Mucosa of rectum (tissue), 2 donors: Measurements from ENCODE around the gene CFAP100.

Experiments
- H3K27ac ChIP-seq, 2 donors: one replicate each; pipeline ENCODE4 v1.7.0; 2013; ENCODE audit warnings: inconsistent platforms in 2 of 2, low read depth in 2 of 2, low read length in 2 of 2
- H3K27me3 ChIP-seq, 2 donors: one replicate each; pipeline ENCODE4 v1.7.0; 2013; ENCODE audit warnings: low read length in 2 of 2; ENCODE audit not compliant: control insufficient read depth in 2 of 2, insufficient read depth in 2 of 2
- H3K36me3 ChIP-seq, 2 donors: one replicate each; pipeline ENCODE4 v1.7.0; 2013; ENCODE audit warnings: low read length in 2 of 2; ENCODE audit not compliant: control insufficient read depth in 2 of 2, insufficient read depth in 2 of 2
- H3K4me1 ChIP-seq, 2 donors: one replicate each; pipeline ENCODE4 v1.7.0; 2013; ENCODE audit warnings: low read length in 2 of 2, mild to moderate bottlenecking in 1 of 2; ENCODE audit not compliant: control insufficient read depth in 2 of 2, insufficient read depth in 2 of 2
- H3K4me3 ChIP-seq, 2 donors: one replicate each; pipeline ENCODE4 v1.7.0; 2013; ENCODE audit warnings: low read length in 2 of 2
- H3K9ac ChIP-seq, 2 donors: one replicate each; pipeline ENCODE4 v1.7.0; 2013; ENCODE audit warnings: low read length in 2 of 2, low read depth in 1 of 2, mild to moderate bottlenecking in 1 of 2
- H3K9me3 ChIP-seq, 2 donors: one replicate each; pipeline ENCODE4 v1.7.0; 2013; ENCODE audit warnings: low read length in 2 of 2; ENCODE audit not compliant: control insufficient read depth in 2 of 2
- donor health status: healthy.
- donor health status: Normal muscosa, but diverticular disease.

CFAP100 gene

DNA sequence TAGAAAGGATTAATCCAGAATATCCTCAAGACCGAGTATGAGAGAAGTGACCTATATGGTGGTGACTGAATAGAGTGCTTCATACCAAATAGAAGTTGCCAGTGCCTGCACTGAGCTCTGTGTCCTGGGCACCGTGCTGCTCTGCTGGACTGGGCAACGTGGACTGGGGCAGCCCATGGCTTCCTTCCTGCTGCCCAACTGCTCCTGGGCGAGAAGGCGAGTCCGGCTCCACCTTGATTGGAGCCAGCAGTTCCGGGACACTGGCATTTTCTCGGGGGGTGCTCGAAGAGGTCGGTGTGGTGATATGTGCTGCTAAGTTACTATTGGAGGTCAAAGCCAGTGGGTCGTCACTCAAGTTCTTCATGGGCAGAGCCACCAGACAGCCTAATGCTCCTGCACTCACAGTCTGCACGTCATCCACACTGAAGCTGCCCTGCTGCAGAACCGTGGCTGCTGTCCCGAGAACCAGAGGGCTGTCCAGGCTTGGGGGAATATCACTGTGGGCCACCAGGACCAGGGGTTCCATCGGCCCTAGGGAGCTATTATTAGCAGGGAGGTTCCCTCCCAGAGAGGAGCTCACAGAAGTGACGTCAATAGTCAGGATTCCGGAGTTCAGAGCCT, 66.9 kb downstream of the CFAP100 start:
- Histone ChIP-seq H3K27ac (no peak overlapping the region), H3K9me3 (no peaks in the 10 kb centered on the region), H3K4me3 (no peak overlapping the region), H3K4me1 (no peaks in the 10 kb centered on the region), H3K27me3 (no peaks in the 10 kb centered on the region), H3K9ac (no peak overlapping the region), H3K36me3 (peaks cover 75 to 83% of the 10 kb centered on the region in 2 donors)

DNA sequence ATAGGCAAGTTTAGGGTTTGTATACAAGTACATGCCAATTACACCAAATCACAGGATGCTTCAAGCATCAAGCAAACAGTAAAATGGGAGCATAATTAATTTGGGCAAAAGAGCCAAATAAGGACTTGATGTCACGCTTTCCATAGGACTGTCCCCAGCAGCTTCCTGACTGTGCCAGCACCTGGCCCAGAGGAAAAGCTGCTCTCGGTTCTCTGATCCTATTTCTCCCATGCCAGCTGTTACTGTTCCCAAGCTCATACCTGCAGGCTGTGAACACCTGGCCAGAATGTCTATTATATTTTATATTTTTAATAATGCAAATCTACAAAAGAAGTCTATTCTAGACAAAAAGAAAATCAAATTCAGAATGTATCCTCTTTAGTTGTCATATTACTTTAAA, 68.8 kb downstream of the CFAP100 start:
- Histone ChIP-seq H3K9ac (no peak overlapping the region), H3K27ac (no peak overlapping the region), H3K27me3 (no peaks in the 10 kb centered on the region), H3K9me3 (no peaks in the 10 kb centered on the region), H3K36me3 (peaks cover 80 to 91% of the 10 kb centered on the region in 2 donors), H3K4me1 (no peaks in the 10 kb centered on the region), H3K4me3 (no peak overlapping the region)

DNA sequence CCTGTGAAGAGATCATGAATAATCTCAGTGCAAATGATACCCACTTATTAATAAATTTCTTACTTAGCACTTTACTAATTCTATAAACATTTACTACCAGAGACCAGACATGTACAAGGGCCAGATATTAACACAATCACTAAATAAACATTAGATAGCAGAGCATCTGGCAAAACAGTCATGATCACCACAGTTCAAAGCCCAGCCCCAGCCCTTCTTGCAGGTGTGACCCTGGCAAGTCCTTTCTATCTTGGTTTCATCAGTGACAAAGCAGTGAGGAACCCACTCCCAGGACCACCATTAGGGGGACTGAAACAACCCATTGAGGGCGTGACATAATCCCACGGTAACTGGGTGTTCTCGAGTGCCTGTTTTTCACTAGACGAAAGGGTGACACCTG, 69.4 kb downstream of the CFAP100 start:
- no peak overlapping the region for H3K9ac ChIP-seq
- no peaks in the 10 kb centered on the region for H3K9me3 ChIP-seq
- H3K27ac ChIP-seq, result no peak overlapping the region
- H3K4me1 ChIP-seq, result no peaks in the 10 kb centered on the region
- H3K4me3 ChIP-seq, result no peak overlapping the region
- H3K27me3 ChIP-seq, result no peaks in the 10 kb centered on the region
- peaks cover 81 to 92% of the 10 kb centered on the region in 2 donors for H3K36me3 ChIP-seq

DNA sequence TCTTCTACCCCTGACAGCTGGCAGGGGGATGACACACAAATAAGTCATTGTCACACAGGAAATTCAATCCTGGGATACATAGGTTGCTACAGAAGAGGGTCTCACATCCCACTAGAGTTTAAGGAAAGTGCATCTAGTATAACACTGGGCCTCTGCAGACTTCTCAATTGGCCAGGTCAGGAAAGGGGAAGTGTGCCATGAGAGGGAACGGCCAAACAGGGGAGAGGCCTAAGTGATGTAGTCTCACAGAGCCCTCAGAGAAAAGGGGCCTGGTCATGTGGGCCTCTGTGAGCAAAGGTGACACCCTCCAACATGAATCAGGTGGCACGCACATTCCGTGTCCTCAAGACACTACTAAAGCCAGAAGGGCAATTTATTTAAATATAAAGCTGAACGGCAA, 69.8 kb downstream of the CFAP100 start:
- H3K9ac ChIP-seq, result no peak overlapping the region
- no peaks in the 10 kb centered on the region for H3K4me1 ChIP-seq
- H3K27me3 ChIP-seq, result no peaks in the 10 kb centered on the region
- H3K36me3 ChIP-seq, result peaks cover 81 to 92% of the 10 kb centered on the region in 2 donors
- no peak overlapping the region for H3K4me3 ChIP-seq
- no peaks in the 10 kb centered on the region for H3K9me3 ChIP-seq
- no peak overlapping the region for H3K27ac ChIP-seq

DNA sequence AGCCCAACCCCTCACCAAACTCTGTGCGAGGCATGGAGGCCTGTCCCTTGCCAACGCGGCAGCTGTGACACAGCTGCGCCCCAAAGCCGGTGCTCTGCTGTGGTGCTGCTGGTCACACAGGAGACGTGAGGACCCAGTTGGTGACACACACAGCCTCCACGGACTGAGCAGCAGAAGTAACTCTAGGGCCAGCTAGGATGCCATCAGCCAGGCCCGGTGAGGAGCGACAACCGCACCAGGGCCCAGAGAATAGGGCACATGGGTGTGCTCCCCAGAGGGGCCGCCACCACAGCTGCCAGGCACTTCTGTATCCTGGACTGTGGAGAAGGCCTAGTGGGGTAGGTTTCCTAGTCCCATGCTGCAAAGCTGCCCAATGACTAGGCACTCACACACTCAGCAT, 70.3 kb downstream of the CFAP100 start:
- no peak overlapping the region for H3K9ac ChIP-seq
- H3K27ac ChIP-seq, result no peak overlapping the region
- H3K9me3 ChIP-seq, result no peaks in the 10 kb centered on the region
- no peak overlapping the region for H3K4me3 ChIP-seq
- peaks cover 81 to 93% of the 10 kb centered on the region in 2 donors for H3K36me3 ChIP-seq
- H3K27me3 ChIP-seq, result no peaks in the 10 kb centered on the region
- no peaks in the 10 kb centered on the region for H3K4me1 ChIP-seq

DNA sequence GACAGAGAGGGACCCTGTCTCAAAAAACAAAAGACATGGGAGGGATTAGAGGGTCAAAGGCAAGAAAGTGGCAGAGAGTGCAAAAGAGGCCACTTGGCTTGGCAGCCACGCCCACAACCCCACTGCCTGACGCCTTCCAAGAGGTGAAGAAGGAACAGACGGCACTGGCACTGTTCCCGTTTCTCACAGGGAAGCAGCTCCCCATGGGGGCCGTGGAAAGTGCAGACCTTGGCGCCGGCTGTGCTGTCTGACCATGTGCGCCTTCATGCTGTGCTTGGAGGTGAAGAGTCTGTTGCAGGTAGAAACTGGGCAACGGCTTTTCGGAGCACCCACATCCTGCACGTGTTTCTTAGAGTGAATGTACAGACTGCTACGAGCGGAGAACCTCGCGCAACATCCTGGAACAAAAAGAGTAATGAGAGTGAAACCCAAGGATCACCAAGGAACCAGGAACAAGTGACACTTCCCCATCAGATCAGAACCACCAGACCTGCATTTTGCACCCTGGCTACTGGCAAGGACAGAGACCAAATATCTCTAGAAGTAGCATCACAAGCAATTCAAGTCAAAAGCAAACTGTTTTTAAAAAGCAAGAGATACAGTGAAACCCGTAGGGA, 71.3 kb downstream of the CFAP100 start:
- Histone ChIP-seq H3K9ac (no peak overlapping the region), H3K9me3 (no peaks in the 10 kb centered on the region), H3K36me3 (peaks cover 83 to 95% of the 10 kb centered on the region in 2 donors), H3K4me3 (no peak overlapping the region), H3K4me1 (no peaks in the 10 kb centered on the region), H3K27ac (no peak overlapping the region), H3K27me3 (no peaks in the 10 kb centered on the region)

DNA sequence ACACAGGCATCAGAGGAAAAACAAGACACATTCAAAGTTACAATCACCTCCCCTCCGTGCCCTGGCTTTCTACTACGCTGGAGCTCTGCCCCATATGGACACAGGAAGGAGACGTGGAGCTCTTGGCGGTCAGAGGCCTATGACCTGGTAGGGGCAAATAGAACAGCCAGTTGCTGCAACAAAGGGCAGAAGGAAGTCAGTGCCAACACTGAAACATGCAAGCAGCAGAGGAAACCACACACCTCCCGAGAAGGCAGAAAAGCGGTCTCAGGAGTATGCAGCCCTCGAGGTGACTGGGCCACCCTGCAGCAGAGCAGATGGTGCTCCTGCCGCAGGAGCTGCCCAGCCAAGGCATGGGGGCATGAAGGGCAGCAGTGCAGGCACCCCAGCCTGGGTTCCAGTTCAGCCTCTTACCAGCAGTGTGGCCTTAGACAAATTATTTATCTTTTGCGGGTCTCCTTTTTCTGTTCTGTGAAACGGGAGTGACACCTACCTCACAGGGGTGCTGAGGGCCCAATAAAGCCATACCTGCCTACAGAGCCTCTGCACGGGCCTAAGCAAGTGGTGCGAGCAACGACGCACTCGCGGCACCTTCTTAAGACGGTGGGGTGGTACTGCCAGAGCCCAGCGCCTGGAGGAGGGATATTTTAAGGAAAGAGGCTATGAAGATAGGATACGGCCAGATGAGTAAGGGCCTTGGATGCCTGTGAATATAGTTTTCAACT, 72.3 kb downstream of the CFAP100 start:
- Histone ChIP-seq H3K9ac (no peak overlapping the region), H3K4me3 (no peak overlapping the region), H3K27ac (no peak overlapping the region), H3K27me3 (no peaks in the 10 kb centered on the region), H3K4me1 (peaks cover 2 to 3% of the 10 kb centered on the region in 2 donors), H3K9me3 (no peaks in the 10 kb centered on the region), H3K36me3 (peaks cover 76 to 94% of the 10 kb centered on the region in 2 donors)

DNA sequence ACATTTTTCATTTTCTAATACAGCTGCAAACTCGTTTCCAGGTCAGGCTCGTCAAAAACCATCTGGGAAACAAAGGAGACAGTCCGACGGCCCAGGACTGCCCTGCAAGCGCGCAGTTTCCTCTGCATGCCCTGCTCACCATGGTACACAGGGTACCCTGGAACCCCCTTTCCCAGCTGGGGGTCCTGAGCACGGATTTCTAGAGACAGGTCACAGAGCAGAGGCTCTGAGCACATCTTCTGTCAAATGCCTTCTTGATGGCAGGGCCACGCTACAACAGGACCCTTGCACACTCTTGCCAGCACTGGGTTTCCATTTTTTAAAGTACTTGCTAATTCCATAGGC, 72.9 kb downstream of the CFAP100 start:
- Histone ChIP-seq H3K4me3 (no peak overlapping the region), H3K27me3 (no peaks in the 10 kb centered on the region), H3K27ac (no peak overlapping the region), H3K9me3 (no peaks in the 10 kb centered on the region), H3K4me1 (peaks cover 7 to 9% of the 10 kb centered on the region in 2 donors), H3K36me3 (peaks cover 71 to 89% of the 10 kb centered on the region in 2 donors), H3K9ac (no peak overlapping the region)

DNA sequence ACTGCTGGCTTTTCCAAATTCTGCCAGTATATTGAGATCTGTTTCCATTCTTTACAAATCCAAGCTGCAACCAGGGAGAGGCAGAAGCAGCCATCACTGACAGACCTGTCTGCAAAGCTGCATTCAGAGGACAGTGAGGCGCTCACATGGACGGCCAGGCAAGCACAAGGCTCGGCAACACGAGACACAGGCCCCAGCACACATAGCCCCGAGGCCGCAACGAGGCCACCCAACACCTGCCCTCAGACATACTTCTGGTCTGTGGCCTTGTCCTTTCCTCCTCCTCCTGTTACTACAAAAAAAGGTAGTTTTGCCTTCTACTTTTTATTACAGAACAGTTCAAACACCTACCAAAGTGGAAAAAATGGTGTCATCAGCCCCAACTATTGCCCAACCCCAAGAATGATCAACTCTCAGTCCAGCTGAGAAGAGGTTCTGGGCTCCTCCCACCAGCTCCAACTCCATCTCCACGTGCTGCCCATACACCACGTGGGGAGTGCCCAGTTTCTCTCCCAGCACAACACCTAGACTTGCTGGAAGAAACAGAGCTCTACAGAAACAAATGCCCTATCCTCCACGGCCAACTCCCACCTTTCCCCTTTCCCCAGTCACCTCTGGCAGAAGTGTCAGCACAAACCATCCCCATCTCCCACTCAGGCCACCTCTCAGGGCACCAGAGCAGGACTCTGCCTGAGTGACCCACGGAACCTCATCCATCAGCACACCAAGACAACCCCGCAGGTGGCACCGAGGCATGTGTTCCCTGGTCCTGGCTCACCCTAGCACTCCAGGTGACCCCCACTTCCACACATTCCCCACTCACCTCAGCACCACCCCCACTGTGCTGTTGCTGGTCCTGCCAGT, 73.6 kb downstream of the CFAP100 start:
- Histone ChIP-seq H3K4me1 (peaks cover 14 to 15% of the 10 kb centered on the region in 2 donors), H3K9ac (no peak overlapping the region), H3K27me3 (no peaks in the 10 kb centered on the region), H3K4me3 (no peak overlapping the region), H3K27ac (no peak overlapping the region), H3K9me3 (no peaks in the 10 kb centered on the region), H3K36me3 (peaks cover 70 to 85% of the 10 kb centered on the region in 2 donors)

DNA sequence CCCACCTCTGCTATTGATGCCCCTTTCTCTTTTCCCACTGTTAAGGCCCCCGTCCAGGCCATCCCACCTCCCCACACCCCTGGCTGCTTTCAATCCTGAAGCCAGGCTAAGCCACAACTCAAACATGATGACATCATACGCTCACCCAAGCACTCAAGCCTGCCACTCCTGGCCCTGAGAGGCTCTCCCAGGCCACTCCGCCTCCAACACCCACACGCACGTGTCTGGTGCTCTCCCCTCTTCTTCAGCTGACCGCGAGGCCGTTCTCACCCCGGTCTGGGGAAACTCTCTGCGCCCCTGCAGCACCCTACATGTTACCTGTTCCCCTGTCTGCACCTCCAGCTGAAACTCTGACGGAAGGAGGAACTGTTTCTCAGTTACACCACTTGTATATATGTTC, 74.8 kb downstream of the CFAP100 start:
- H3K9ac ChIP-seq, result no peak overlapping the region
- H3K4me1 ChIP-seq, result peaks cover 24 to 27% of the 10 kb centered on the region in 2 donors
- no peaks in the 10 kb centered on the region for H3K9me3 ChIP-seq
- no peak overlapping the region for H3K27ac ChIP-seq
- peaks cover 63 to 78% of the 10 kb centered on the region in 2 donors for H3K36me3 ChIP-seq
- H3K4me3 ChIP-seq, result no peak overlapping the region
- no peaks in the 10 kb centered on the region for H3K27me3 ChIP-seq
